HG02840 (cell line): Measurements from ENCODE around the gene DKK2.

Source experiments
- ATAC-seq: cut with Tn5 transposase; IDR thresholded peaks from one replicate; pipeline ENCODE4 v1.9.1; 2021; ENCODE audit warnings: mild to moderate bottlenecking, moderate library complexity, moderate number of reproducible peaks; ENCODE audit not compliant: unreplicated experiment, low FRiP score

The DKK2 gene

DNA sequence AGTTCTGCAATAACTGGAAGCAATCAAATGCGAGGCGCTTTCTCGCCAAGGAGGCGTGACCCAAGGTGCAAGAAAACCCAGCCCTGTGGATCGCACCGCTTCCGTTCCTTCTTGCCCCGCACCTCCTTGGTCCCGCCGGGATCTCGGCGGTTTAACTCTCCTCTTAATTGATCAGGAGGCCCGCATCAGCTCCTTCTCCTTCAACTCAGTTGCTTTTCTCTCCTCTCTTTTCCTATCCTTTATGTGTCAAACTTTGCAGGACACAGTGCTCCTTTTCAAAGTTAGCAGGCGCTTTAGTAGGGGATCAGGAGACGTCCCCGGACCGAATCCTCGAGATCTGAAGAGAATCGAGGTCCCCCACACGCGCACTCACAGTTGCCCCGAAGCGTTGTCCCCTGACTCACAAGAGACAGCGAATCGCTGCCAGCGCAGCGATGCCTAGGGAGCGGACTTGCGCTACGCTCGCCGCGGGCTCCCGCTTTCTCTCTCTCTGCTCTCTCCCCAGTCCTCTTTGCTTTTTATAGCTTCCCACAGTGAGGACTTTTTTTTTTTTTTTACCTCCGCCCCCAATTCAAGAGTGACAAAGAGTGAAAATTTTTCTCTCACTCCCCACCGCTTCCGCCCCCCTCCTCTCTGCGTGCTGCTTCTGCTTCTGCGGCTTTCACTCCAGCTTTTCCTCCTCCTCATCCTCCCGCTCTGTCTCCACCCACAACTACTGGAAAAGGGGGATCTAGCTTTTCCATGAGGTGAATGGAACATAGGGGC is at the start of gene DKK2:
DKK2 (minus strand) TSS at position 495 of the 765 bp plus-strand sequence. CDS start 722 bp downstream, outside the sequence.
- no peak for ATAC-seq

DNA sequence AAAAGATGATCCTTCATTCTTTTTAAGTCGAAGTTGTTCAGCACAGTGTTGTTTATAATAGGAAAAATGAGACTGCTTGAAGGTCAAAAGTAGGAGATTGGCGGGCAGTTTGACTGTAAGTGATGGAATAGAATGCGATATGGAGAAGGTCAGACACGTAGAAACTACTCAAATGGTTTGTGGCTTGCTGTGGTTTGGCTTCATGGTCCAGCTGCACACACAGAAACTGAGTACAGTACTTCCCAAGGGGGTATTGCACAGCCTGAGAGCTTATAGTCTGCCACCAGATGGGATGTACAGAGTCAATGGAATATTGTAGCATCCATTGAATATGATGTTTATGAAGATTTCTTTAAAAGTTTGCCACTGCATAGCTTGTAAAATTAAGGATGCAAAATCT is 41.1 kb upstream of the DKK2 start:
- ATAC-seq, result no peak

DNA sequence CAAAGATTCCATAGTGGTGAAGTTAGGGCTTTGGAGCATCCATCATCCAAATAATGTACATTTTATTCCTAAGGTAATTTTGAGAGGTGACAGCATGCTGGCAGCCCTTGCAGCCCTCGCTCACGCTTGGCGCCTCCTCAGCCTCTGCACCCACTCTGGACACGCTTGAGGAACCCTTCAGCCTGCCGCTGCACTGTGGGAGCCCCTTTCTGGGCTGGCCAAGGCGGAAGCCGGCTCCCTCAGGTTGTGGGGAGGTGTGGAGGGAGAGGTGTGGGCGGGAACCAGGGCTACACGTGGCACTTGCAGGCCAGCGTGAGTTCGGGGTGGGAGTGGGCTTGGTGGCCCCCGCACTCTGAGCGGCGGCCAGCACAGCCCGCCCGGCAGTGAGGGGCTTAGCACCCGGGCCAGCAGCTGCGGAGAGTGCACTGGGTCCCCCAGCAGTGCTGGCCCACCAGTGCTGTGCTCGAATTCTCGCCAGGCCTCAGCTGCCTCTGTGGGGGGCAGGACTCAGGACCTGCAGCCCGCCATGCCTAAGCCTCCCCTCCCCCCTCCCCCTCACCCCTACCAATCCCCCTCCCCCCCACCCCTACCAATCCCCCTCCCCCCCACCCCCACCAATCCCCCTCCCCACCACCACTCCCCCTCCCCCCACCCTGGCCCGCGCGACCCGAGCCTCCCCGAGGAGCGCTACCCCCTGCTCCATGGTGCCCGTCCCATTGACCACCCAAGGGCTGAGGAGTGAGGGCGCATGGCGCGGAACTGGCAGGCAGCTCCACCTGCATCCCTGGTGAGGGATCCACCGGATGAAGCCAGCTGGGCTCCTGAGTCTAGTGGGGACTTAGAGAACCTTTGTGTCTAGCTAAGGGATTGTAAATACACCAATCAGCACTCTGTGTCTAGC is 37.0 kb upstream of the DKK2 start:
- ATAC-seq, result no peak

GRCh38 chr4:107071108-107071507 is 35.0 kb upstream of the DKK2 start:
- ATAC-seq, result no peak

DNA sequence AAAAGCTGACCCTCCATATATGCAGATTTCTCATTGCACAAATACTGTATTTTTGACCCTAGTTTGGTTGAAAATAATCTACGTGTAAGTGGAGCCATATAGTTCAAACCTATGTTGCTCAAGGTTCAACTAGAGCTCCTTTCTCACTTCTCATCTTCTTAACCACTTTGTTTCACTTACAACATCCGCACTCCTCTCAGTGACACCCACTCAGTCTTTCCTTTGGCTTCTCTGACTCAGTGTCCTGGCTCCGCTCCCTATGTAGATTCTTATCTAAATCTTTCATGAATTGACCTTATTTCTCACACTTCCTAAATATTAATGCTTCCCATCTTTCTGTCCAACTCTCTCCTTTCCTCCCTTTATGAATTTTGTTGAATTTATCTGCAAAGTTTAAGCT is 32.9 kb upstream of the DKK2 start:
- no peak for ATAC-seq

GRCh38 chr4:107068116-107068515 is 32.0 kb upstream of the DKK2 start:
- ATAC-seq, result no peak

GRCh38 chr4:107066621-107067020 is 30.5 kb upstream of the DKK2 start:
- ATAC-seq, result no peak

GRCh38 chr4:107065201-107065600 is 29.1 kb upstream of the DKK2 start:
- no peak for ATAC-seq

GRCh38 chr4:107060388-107060787 is 24.3 kb upstream of the DKK2 start:
- no peak for ATAC-seq

- no peak for ATAC-seq
These were observed 22.7 kb upstream of the DKK2 start for GRCh38 chr4:107058828-107059227.

- ATAC-seq, result no peak
These were observed 14.5 kb upstream of the DKK2 start for GRCh38 chr4:107050525-107051135.

- ATAC-seq, result no peak
These were observed 10.1 kb upstream of the DKK2 start for GRCh38 chr4:107046261-107046660.

DNA sequence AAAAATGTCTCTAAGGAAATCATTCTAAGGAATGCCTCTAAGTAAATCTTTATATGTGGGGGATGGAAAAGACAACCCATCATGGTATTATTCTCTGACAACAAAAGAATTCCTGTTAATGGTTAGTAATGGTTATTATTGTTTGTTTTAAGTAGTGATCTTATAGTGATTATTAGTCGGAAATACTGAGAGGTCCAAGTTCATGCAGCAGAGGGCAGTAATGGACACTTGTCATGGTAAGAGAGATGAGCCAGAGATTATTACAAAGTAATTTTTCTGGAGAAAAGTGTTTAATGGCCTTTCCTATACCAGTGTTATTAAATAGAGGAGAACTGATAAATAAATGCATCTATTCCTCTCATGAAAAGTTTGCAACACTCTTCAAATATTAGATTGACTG is 8.1 kb upstream of the DKK2 start:
- ATAC-seq, result no peak

DNA sequence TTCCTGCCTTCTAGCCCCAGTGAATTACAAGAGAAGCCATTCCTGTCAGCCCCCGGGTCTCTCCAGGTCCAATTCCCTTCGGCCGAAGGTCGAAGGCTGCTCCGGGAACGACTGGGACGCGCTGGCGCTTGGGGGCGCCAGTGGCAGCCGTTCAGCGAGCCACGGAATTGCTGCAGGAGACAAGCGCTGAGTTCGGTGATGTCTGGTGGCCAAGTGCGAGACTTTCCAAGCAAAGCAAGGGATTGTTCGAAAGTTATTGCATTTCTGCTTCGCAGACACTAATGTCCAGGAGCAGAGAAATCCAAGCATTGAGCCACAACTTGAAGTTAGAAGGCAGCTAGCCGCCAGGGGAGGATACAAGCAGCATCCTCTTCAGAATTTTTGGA is 1.1 kb upstream of the DKK2 start:
- no peak for ATAC-seq

GRCh38 chr4:107036584-107037198 is 578 bp upstream of the DKK2 start:
- ATAC-seq, result no peak

DNA sequence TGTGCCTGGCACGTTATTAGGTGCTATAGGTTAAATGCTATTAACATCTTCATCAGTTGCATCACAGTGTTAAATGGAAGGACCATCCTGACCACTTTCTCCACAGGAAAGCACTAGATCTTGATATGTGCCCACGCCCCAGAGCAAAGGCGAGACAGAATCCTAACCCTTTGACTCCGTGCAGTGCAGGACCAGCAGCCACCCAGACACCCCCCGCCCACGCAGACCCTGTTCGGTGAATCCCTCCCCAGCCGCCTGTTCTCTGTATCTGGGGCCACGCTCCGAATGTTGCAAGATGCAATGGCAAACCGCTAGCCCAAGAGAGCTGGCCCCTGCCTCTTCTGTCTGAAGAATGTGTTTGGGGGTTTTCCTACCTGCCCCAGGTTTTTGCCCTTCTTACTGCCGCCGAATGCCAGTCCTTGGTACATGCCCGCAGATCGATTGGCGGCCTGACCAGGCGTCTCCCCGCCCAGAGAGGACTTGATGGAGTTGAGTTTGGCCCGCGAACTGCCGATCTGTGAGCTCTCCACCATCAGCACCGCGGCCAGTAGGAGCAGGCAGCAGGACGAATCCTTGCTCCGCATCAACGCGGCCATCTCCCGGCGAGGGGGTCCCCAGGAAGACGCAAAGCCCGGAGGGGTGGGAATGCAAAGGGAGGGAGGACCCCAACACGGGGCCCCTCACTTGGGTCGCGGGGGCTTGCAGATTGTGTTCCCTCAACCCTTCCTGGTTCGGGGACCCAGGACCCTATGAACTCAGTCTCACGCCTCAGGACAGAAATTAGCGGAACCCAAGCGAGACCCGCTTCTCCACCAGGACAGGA is 906 bp downstream of the DKK2 start:
- no peak for ATAC-seq

DNA sequence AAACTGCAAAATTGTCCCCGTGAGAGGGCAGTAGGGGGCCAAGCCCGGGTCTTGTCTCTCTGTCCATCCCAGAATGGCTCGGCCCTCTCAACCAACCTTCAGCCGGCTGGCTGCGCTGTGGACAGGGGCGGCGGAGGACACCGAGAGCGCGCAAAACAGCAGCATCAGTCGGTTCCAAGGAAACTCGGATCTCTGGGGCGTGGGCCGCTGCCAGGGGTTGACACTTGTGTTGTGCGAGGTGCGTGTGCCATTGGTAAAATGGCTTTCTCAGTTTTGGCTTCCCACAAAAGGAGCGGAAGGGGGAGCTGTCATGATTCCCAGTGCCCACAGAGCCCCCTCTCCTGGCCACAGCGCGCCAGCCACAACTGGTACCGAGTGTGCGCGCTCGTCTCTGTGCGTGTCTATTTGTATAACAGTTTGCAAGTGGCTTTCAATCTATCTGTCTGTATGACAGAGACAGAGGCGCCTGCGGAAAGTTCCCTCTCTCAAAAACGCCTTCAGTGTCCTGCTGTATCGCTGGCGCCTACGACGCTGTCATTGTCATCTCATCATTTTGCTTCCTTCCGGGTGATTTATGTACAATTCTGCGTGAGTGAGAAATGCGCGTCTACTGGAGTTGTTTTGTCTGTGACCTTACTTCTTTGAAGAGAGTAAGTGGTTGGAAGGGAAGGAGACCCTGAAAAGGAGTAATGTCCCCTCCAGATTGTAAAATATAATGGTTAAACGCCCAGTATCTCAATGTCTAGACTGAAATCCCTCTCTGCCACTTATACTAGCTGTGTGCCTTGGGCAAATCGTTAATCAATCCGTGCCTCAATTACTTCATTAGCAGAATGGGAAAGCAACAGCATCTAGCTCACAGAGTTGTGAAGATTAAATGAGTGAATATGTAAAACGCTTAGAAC is 1.8 kb downstream of the DKK2 start:
- ATAC-seq, result no peak

DNA sequence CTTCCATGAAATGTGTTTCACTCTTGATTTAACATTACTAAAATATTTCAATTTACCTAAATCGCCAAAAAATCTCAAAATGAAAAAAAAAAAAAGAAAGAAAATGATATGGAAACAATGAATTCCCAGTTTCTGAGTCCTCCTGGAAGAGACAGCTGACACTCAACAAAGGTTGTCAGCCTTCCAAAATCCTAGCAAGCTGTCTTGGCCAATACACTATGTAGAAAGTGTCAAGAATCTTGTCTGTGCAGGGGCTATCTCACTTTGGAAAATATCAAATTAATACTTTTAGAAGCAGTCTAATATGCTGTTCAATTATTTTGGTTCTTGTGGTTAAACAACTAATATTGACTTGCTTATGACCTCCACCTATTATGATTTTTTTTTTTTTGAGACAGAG is 8.7 kb downstream of the DKK2 start:
- no peak for ATAC-seq

GRCh38 chr4:107018344-107018735 is 17.8 kb downstream of the DKK2 start:
- no peak for ATAC-seq
